Measurements from ENCODE around the gene LPP.

Gene LPP

GRCh38 chr3:188791311-188791710 is 637.4 kb downstream of the LPP start:
- TF ChIP-seq SIN3A (IDR thresholded peaks at IDR 0.05; ENCODE audit: borderline replicate concordance, insufficient read depth, low read length) = no peak
- TF ChIP-seq, protein P1, sequence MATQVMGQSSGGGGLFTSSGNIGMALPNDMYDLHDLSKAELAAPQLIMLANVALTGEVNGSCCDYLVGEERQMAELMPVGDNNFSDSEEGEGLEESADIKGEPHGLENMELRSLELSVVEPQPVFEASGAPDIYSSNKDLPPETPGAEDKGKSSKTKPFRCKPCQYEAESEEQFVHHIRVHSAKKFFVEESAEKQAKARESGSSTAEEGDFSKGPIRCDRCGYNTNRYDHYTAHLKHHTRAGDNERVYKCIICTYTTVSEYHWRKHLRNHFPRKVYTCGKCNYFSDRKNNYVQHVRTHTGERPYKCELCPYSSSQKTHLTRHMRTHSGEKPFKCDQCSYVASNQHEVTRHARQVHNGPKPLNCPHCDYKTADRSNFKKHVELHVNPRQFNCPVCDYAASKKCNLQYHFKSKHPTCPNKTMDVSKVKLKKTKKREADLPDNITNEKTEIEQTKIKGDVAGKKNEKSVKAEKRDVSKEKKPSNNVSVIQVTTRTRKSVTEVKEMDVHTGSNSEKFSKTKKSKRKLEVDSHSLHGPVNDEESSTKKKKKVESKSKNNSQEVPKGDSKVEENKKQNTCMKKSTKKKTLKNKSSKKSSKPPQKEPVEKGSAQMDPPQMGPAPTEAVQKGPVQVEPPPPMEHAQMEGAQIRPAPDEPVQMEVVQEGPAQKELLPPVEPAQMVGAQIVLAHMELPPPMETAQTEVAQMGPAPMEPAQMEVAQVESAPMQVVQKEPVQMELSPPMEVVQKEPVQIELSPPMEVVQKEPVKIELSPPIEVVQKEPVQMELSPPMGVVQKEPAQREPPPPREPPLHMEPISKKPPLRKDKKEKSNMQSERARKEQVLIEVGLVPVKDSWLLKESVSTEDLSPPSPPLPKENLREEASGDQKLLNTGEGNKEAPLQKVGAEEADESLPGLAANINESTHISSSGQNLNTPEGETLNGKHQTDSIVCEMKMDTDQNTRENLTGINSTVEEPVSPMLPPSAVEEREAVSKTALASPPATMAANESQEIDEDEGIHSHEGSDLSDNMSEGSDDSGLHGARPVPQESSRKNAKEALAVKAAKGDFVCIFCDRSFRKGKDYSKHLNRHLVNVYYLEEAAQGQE (IDR thresholded peaks at IDR 0.05; ENCODE audit: insufficient read depth in 1 of 2, low read depth in 2 of 2, low read length in 2 of 2) = no peak
- no peak for TF ChIP-seq FOXP2 (optimal IDR thresholded peaks at IDR 0.05; ENCODE audit: borderline replicate concordance, extremely low read depth, extremely low read length, insufficient read depth)
- TF ChIP-seq TAF1 (IDR thresholded peaks at IDR 0.05; ENCODE audit: borderline replicate concordance, insufficient read depth, low read length) = no peak
- no peak for TF ChIP-seq POLR2AphosphoS5 (IDR thresholded peaks at IDR 0.05; ENCODE audit: low read depth, low read length)

- TF ChIP-seq TAF1 (IDR thresholded peaks at IDR 0.05; ENCODE audit: borderline replicate concordance, insufficient read depth, low read length) (no peak), SIN3A (IDR thresholded peaks at IDR 0.05; ENCODE audit: borderline replicate concordance, insufficient read depth, low read length) (no peak), POLR2AphosphoS5 (IDR thresholded peaks at IDR 0.05; ENCODE audit: low read depth, low read length) (no peak), FOXP2 (optimal IDR thresholded peaks at IDR 0.05; ENCODE audit: borderline replicate concordance, extremely low read depth, extremely low read length, insufficient read depth) (no peak)
- TF ChIP-seq, protein P1 (IDR thresholded peaks at IDR 0.05; ENCODE audit: insufficient read depth in 1 of 2, low read depth in 2 of 2, low read length in 2 of 2) = no peak
These were observed 638.8 kb downstream of the LPP start for GRCh38 chr3:188792793-188793192.

DNA sequence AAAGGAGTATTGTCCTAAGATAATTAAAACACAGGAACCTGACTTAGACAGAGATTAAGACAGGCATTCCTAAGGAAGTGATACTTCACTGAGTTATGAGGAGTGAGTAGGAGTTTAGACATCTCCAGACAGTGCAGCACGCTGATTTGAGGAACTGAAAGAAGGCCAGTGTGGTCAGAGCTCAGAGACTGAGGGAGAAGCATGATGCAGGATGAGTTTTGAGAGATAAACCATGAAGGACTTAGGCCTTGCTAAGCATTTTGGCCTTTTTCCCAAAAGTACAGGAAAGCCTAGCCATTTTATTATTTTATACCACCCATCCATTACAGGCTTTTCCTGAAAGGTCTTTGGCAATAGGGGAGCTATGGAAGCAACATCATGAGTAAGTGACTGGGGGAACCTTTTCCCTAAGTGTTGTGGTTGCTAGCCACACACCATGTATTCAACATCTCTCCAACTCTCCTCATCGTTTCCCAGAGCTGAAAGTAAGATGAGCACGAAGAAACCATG is 642.2 kb downstream of the LPP start:
- TF ChIP-seq POLR2AphosphoS5 (IDR thresholded peaks at IDR 0.05; ENCODE audit: low read depth, low read length) (no peak), TAF1 (IDR thresholded peaks at IDR 0.05; ENCODE audit: borderline replicate concordance, insufficient read depth, low read length) (no peak), FOXP2 (optimal IDR thresholded peaks at IDR 0.05; ENCODE audit: borderline replicate concordance, extremely low read depth, extremely low read length, insufficient read depth) (no peak), SIN3A (IDR thresholded peaks at IDR 0.05; ENCODE audit: borderline replicate concordance, insufficient read depth, low read length) (no peak)
- TF ChIP-seq, protein P1 (IDR thresholded peaks at IDR 0.05; ENCODE audit: insufficient read depth in 1 of 2, low read depth in 2 of 2, low read length in 2 of 2) = no peak

- TF ChIP-seq POLR2AphosphoS5 (IDR thresholded peaks at IDR 0.05; ENCODE audit: low read depth, low read length) = no peak
- no peak for TF ChIP-seq TAF1 (IDR thresholded peaks at IDR 0.05; ENCODE audit: borderline replicate concordance, insufficient read depth, low read length)
- TF ChIP-seq SIN3A (IDR thresholded peaks at IDR 0.05; ENCODE audit: borderline replicate concordance, insufficient read depth, low read length) = no peak
- TF ChIP-seq, protein P1 (IDR thresholded peaks at IDR 0.05; ENCODE audit: insufficient read depth in 1 of 2, low read depth in 2 of 2, low read length in 2 of 2) = no peak
- no peak for TF ChIP-seq FOXP2 (optimal IDR thresholded peaks at IDR 0.05; ENCODE audit: borderline replicate concordance, extremely low read depth, extremely low read length, insufficient read depth)
These were observed 643.1 kb downstream of the LPP start for GRCh38 chr3:188797045-188797444.
